HG02588 (cell line): ENCODE results near the gene GRM2.

Experiments
- ATAC-seq: cut with Tn5 transposase; IDR thresholded peaks from one replicate; pipeline ENCODE4 v1.9.1; 2021; ENCODE audit warnings: mild to moderate bottlenecking, moderate library complexity; ENCODE audit not compliant: unreplicated experiment

Gene GRM2

GRCh38 chr3:51679777-51680176 is 27.1 kb upstream of the GRM2 start:
- ATAC-seq = no peak

DNA sequence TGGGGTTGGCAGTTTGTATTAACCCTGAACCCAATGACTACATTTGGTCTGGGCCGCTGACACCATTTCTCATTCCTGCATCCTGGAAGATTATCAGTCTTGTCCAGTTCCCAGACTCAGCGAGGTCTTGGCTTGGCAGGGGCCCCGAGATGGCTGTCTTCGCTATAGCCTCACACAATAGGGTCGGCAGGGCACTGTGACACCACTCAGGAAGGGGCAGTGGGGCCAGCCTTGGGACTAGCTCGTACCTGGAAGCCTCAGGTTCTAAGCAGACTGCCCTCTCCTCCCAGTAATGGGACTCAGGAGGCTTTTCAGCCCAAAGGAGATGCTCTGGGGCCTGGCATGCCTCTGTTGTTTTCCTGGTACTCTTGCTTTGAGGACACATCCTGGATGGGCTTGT is 26.7 kb upstream of the GRM2 start:
- ATAC-seq = no peak

DNA sequence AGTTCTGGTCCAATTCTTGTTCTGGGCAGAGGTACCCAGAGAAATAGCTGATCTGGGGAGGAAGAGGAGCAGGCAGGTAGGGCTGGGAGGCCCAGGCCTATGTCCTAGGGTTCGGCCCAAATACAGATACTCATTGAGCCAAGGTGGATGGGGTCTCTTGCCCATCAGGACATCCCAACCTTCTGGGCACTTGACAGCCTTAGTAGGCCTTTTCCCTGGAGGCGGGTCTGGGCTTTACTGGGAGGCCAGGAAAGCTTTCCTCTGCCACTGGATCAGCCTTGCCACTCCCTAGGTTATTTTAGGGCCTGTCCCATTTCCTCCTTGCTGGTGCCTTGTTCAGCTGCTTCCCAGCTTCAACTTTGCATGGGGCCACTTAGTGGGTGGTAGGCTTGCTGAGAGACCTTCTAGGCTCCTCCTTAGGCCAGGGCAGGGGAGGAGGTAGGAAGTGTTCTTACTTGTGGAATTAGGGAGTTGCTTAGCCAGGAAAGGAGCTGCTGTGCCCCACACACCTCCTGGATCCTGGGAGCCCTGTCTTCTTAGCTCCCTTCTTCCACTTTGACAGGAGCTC is 26.1 kb upstream of the GRM2 start:
- no peak for ATAC-seq

DNA sequence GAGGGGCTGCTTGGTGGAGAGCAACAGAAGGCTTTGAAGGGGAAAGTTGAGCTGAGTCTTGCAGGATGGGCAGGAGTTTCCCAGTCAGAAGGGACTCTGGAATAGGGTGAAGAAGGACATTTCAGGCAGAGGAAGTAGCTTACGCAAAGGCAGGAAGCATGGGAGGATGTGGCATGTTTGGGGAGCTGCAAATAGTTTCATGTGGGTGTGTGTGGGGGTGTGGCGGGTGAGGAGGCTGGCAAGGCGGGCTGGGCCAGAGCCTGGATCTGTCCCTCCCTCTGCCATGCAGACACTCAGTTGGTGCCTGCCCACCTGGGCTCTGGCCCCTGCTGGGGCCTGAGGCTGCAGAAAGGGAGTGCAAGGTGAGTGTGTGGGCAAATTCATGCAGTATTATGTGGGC is 25.4 kb upstream of the GRM2 start:
- no peak for ATAC-seq

GRCh38 chr3:51682079-51682478 is 24.8 kb upstream of the GRM2 start:
- ATAC-seq = peak; percentile 79

DNA sequence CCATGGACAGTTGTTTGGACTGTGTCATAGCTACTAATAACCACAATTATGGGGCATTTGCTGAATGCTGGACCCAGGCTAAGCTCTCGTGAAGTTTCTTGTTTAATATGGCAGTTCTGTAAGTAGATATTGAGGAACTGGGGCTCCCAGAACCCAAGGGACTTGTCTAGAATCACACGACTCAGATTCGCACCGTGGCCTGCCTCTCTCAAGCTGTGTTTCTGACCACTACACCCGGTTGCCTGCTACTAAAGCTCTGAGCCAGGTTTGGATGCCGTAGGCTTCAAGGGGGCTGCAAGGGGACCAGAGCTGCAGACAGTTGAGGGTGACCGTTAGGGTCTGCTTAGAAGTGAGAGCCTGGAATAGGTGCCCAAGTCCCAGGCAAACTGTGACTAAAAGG is 24.3 kb upstream of the GRM2 start:
- ATAC-seq = no peak

DNA sequence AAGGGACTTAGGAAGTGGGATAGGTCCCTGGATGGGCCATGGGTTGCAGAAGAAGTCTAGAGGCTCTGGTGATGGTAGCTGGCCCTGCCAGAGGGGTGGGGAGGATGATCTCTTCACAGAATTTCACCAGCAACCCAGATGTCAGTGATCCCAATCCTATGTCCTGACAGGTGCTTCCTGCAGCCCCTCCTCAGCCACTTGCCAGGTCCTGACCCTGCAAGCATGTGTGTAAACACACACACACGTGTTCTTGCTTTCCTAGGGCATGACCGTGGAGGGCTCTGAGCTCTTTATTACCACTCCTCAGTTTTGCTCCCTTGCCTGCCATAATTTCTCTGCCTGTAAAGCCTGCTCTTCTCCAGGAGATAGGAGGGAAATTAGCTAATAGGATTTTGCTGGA is 23.3 kb upstream of the GRM2 start:
- no peak for ATAC-seq

GRCh38 chr3:51684971-51685751 is 21.7 kb upstream of the GRM2 start:
- ATAC-seq = no peak

- ATAC-seq = no peak
Measured at GRCh38 chr3:51686056-51686455, 20.8 kb upstream of the GRM2 start.

DNA sequence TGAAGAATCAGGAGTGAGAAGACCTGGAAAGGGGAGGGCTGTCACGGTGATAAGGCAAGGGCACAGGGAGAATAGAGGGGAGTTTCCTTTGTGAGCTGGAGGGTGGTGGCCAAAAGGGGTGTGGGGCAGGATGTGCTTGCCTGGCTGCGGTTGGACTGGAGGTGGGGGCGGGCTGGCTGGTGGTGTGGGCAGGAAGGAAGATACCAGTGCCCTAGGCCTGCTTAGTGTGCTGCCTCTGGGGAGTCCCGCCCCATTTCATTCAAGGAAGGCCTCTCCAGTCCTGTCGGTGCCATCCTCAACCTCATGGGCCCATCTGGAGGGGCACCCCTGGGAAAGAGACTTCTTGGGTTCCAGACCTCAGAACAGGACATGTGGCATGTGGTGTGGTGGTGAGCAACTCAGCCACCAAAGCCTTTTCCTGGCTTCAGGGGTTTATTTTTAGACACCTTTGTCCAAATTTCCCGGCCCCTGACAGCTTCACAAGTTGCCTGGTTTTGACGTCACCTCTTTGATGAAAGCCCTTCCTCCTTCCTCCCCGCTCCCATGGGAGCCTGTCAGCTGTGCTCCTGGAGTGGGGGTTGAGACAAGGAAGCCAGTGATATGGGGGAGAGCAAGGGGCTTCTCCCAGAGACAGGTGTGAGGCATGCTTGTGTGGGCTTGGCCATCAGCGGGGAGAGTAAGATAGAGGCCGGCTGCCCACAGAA is 20.2 kb upstream of the GRM2 start:
- peak; percentile 45 for ATAC-seq

DNA sequence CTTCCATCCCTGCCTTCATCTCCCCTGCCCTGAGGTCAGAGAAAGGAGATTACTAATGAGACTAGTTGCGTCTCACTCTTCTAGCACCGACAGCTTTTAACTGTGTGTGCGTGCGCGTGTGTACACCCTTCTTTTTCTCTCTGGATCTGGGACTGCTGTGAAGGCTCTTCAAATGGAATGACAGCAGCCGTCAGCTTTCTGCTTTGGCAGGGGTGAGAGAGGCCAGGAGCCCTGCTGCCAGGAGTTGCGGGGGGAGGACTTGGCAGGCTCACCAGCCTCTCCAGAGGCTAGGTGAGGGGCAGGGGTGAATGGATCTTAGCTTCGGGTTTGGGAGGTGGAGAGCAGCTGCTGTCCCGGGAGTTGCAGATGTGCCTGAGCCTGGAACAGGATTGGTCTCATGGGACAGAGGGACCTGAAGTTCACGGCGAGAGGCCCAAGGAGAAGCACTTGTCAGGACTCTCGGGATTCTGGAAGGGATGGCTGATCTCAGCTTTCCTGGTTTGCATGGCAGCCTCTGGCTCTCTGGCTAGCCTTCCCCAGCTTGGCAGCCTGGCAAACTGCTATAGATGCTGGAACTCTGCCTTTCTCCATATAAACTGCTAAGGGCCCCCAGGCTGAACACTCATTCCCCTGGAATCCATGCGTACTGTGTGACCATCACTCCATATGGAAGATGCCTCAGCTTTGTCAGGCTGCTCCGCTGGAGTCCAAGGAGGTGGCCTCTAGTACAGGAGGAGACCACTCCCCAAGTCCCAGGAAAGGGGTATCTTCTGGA is 19.2 kb upstream of the GRM2 start:
- no peak for ATAC-seq

- ATAC-seq = no peak
Measured at GRCh38 chr3:51688206-51688600, 18.7 kb upstream of the GRM2 start.

- ATAC-seq = no peak
Measured at GRCh38 chr3:51691021-51691420, 15.8 kb upstream of the GRM2 start.

- no peak for ATAC-seq
Measured at GRCh38 chr3:51691949-51692348, 14.9 kb upstream of the GRM2 start.

DNA sequence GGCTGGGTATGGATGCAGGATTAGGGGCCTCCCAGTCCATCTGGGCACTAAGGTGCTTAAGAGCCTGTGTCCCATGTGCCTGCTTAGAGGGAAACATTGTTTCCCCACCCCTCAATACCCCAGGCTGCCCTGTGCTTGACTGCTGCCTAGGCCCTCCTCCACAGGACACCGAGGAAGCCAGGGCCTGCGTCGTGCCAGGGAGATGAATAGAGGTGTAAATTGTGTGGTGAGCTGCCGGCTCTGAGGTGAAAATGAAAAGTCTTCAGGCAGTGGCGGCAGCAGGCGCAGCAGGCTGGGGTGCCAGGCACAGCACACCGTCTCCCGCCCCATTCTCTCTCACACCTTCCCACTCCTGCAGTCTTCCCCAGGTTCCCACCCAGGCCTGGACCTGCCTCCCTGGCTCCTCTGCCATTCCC is 13.9 kb upstream of the GRM2 start:
- ATAC-seq = no peak

DNA sequence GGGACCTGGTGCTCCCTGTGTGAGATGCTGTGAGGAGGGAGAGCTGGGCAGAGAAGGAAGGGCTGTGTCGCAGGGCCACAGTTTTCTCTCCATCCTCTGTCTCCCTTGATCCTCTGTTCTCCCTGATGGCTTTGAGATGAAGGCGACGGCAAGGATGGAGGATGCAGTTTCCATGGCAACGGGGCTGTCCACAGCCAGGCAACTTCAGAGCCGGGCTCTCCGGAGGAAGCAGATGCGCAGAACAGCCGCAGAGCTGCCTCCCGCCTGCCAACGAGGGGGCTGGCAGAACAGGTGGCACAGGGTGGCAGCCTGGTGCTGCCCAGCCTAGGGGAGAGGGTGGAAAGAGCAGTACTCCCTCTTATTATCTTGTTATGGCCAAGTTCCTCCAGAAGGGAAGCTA is 9.9 kb upstream of the GRM2 start:
- ATAC-seq = no peak

GRCh38 chr3:51698209-51698608 is 8.7 kb upstream of the GRM2 start:
- no peak for ATAC-seq

GRCh38 chr3:51700403-51700802 is 6.5 kb upstream of the GRM2 start:
- no peak for ATAC-seq

GRCh38 chr3:51702156-51702555 is 4.7 kb upstream of the GRM2 start:
- no peak for ATAC-seq

DNA sequence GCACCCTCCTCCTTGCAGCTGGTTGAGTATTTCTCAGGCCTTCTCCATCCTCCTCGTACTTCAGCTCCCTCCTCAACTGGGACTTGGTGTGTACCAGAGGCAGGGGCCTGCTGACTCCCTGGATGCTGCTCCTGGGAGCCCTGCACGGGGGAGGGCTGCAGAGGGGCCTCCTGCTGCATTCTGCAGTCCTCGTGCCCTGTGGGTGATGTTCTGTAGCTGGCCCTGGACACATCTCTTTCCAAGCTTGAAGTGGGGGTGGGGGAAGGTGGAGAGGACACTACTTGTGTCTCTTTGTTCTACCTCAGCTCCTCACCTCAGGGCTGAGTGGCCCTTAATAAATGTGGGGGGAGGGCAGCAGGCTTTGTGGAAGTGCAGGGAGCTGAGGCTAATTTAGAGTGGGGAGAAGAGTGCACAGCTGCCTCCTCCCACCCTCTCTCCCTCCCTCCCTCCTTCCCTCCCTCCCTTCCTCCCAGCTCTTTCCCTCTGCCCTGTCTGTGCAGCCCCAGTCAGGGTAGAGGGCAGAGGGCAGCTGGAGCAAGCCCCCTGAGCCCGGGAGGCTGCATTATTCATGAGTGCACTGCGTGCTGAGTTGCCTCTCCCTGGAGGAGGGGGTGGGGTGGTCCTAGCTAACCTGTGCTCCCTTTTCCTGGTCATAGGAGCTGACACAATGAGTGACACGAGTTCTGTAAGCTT is 3.7 kb upstream of the GRM2 start:
- ATAC-seq = no peak
